Fibroblast of pulmonary artery (primary cell): ENCODE measurements around the gene FBXL22.
"Not testable (repeated sequence)": the region's sequence is repeated elsewhere in the genome, so short reads cannot be mapped to it uniquely, and the experiment has no call there.

Experiments used
- DNase-seq: peaks from one replicate; pipeline ENCODE4 v3.0.0-alpha.2; 2010; ENCODE audit warnings: low read depth
- H3K4me3 ChIP-seq: replicated peaks from 2 replicates; pipeline ENCODE4 v1.5.1; 2011; ENCODE audit warnings: low read depth, mild to moderate bottlenecking, control low read depth, low read length, moderate library complexity
- TF ChIP-seq, protein P1 (sequence below): IDR thresholded peaks from 2 replicates; pipeline ENCODE4 v1.5.1; 2011; ENCODE audit warnings: mild to moderate bottlenecking, control low read depth, low read length, inconsistent platforms; ENCODE audit errors: missing control alignments

FBXL22 gene

DNA sequence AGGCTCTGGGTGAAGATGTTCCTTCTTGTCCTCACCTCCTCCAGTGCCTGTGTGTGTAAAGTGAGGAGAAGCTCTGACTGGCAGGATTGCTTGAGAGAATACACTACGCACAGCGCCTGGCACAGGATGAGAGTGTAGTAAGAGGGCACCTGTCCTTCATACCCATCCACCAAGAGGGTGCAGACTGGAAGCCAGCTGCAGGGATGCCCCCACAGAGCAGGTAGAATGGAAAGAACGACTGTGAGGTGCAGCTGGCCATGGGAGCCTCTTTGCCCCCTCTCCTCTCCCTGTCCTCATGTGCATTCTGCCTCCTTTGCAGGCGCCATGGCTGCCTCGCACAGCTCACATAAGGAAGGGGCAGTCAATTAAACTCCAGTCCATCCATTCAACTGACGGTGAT is 12.3 kb downstream of the FBXL22 start:
- TF ChIP-seq, protein P1, sequence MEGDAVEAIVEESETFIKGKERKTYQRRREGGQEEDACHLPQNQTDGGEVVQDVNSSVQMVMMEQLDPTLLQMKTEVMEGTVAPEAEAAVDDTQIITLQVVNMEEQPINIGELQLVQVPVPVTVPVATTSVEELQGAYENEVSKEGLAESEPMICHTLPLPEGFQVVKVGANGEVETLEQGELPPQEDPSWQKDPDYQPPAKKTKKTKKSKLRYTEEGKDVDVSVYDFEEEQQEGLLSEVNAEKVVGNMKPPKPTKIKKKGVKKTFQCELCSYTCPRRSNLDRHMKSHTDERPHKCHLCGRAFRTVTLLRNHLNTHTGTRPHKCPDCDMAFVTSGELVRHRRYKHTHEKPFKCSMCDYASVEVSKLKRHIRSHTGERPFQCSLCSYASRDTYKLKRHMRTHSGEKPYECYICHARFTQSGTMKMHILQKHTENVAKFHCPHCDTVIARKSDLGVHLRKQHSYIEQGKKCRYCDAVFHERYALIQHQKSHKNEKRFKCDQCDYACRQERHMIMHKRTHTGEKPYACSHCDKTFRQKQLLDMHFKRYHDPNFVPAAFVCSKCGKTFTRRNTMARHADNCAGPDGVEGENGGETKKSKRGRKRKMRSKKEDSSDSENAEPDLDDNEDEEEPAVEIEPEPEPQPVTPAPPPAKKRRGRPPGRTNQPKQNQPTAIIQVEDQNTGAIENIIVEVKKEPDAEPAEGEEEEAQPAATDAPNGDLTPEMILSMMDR, result no peak
- H3K4me3 ChIP-seq, result no peak overlapping the region
- DNase-seq, result no peak

GRCh38 chr15:63610209-63610841 is 13.1 kb downstream of the FBXL22 start:
- TF ChIP-seq, protein P1, result peak; percentile 84
- H3K4me3 ChIP-seq, result no peak overlapping the region
- DNase-seq, result peak; percentile 81

- TF ChIP-seq, protein P1, result no peak
- H3K4me3 ChIP-seq, result no peak overlapping the region
- DNase-seq, result no peak
Measured at GRCh38 chr15:63611177-63611576, 14.0 kb downstream of the FBXL22 start.

DNA sequence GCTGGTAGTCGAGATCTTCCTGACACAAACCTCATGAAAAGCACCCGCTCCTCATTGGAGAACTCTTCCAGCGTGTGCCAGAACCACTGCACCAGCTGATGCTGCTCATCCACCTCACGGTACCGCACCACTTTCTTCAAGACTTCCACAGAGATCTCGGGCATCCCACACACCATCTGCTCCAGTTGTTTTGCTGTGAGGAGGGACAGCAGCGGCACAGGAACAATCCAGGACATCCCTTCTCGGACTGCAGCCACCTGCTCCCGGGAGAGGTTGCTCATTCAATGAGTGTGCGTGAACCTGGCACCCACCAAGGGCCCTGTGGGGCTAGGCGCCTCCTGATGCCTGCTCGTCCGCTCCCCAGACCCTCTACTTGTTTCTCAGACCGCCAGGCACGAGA is 15.1 kb downstream of the FBXL22 start:
- DNase-seq, result no peak

GRCh38 chr15:63615935-63616334 is 18.7 kb downstream of the FBXL22 start:
- TF ChIP-seq, protein P1, result no peak
- no peak overlapping the region for H3K4me3 ChIP-seq
- no peak for DNase-seq

More for the DNA sequence above, 15.1 kb downstream of the FBXL22 start:
- TF ChIP-seq, protein P1, result no peak
- no peak overlapping the region for H3K4me3 ChIP-seq

GRCh38 chr15:63617147-63617546 is 20.0 kb downstream of the FBXL22 start:
- not testable (repeated sequence) for DNase-seq, H3K4me3 ChIP-seq

GRCh38 chr15:63617627-63618026 is 20.4 kb downstream of the FBXL22 start:
- not testable (repeated sequence) for H3K4me3 ChIP-seq, DNase-seq

DNA sequence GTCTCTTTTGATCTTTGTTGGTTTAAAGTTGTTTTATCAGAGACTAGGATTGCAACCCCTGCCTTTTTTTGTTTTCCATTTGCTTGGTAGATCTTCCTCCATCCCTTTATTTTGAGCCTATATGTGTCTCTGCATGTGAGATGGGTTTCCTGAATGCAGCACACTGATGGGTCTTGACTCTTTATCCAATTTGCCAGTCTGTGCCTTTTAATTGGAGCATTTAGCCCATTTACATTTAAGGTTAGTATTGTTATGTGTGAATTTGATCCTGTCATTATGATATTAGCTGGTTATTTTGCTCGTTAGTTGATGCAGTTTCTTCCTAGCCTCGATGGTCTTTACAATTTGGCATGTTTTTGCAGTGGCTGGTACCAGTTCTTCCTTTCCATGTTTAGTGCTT is 23.6 kb downstream of the FBXL22 start:
- not testable (repeated sequence) for H3K4me3 ChIP-seq, DNase-seq
